A673 (cell line): ENCODE measurements around the gene VSIR. TPM values are rescaled to one million over a fixed set of nuclear protein-coding genes. Genes with fewer than 3 reads are reported as not detected.

Experiments
- BruUV-seq: library from RNA; stranded (reverse); fragments of 400-500 nt; replicated peaks from 2 replicates; lab custom pipeline; 2021; lab: Mats Ljungman, UMichigan
- CTCF ChIA-PET: fragments of 300-600 bp; sonication (Branson Sonifier 250); formaldehyde crosslinking; loops from one replicate; lab custom pipeline; 2022; ENCODE audit warnings: antibody characterized with exemption; lab: Charles Lee
- POLR2A ChIA-PET: fragments of 300-600 bp; sonication (Branson Sonifier 250); formaldehyde crosslinking; loops from one replicate; lab custom pipeline; 2022; ENCODE audit warnings: antibody characterized with exemption; ENCODE audit not compliant: low non-redundant PET; lab: Charles Lee
- DNase-seq: peaks from one replicate; pipeline ENCODE4 v3.0.0-alpha.2; 2015; ENCODE audit warnings: low spot score
- H3K27ac ChIP-seq: fragments of 200-600 bp; sonication (generic); 2 replicates; pipeline ENCODE4 v1.5.1; 2016; ENCODE audit warnings: mixed run types, low read depth, mild to moderate bottlenecking, mixed read lengths, antibody characterized with exemption, low read length; ENCODE audit not compliant: poor library complexity, severe bottlenecking
- H3K27me3 ChIP-seq: fragments of 200-600 bp; sonication (generic); replicated peaks from 2 replicates; pipeline ENCODE4 v1.6.1; 2017; ENCODE audit warnings: mixed run types, low read depth, mild to moderate bottlenecking, mixed read lengths, antibody characterized with exemption, low read length; ENCODE audit not compliant: insufficient read depth, poor library complexity
- H3K36me3 ChIP-seq: fragments of 200-600 bp; sonication (generic); 2 replicates; pipeline ENCODE4 v1.6.1; 2016; ENCODE audit warnings: mixed run types, mild to moderate bottlenecking, mixed read lengths, antibody characterized with exemption, low read length; ENCODE audit not compliant: insufficient read depth, poor library complexity, severe bottlenecking
- H3K4me1 ChIP-seq: fragments of 200-600 bp; sonication (generic); 2 replicates; pipeline ENCODE4 v1.6.1; 2017; ENCODE audit warnings: mixed run types, mild to moderate bottlenecking, mixed read lengths, antibody characterized with exemption, low read length; ENCODE audit not compliant: insufficient read depth, poor library complexity, severe bottlenecking
- H3K4me3 ChIP-seq: fragments of 200-600 bp; sonication (generic); 2 replicates; pipeline ENCODE4 v1.5.1; 2016; ENCODE audit warnings: low read depth, mixed run types, mild to moderate bottlenecking, mixed read lengths, low read length; ENCODE audit not compliant: poor library complexity, severe bottlenecking
- H3K9me3 ChIP-seq: fragments of 200-600 bp; sonication (generic); 2 replicates; pipeline ENCODE4 v1.6.1; 2016; ENCODE audit warnings: mixed run types, low read depth, mild to moderate bottlenecking, mixed read lengths, antibody characterized with exemption, low read length; ENCODE audit not compliant: poor library complexity, severe bottlenecking
- EZH2 ChIP-seq: fragments of 200-600 bp; sonication (generic); IDR thresholded peaks from 2 replicates; pipeline ENCODE4 v1.6.1; 2017; ENCODE audit warnings: borderline replicate concordance, low read depth, mild to moderate bottlenecking, mixed read lengths, antibody characterized with exemption, low read length; ENCODE audit not compliant: poor library complexity, severe bottlenecking
- intact Hi-C: fragments of 100-400 bp; cut with micrococcal nuclease; formaldehyde crosslinking; loops from one replicate; pipeline ENCODE4 v1.10.0; 2022; ENCODE audit not compliant: unreplicated experiment
- total RNA-seq: library from RNA; stranded (reverse); gene quantifications from 2 replicates; pipeline ENCODE4 v1.2.3, GENCODE V29; 2021
- TF ChIP-seq, protein P1 (sequence below): fragments of 300-800, 200-600 bp; sonication (generic); conservative IDR thresholded peaks from 2 replicates; pipeline ENCODE4 v1.5.1; 2017; ENCODE audit warnings: low read depth, mild to moderate bottlenecking, antibody characterized with exemption, low read length, moderate library complexity, mixed read lengths

The VSIR gene
- total RNA-seq, 1 experiment from 2014 or later: not detected

DNA sequence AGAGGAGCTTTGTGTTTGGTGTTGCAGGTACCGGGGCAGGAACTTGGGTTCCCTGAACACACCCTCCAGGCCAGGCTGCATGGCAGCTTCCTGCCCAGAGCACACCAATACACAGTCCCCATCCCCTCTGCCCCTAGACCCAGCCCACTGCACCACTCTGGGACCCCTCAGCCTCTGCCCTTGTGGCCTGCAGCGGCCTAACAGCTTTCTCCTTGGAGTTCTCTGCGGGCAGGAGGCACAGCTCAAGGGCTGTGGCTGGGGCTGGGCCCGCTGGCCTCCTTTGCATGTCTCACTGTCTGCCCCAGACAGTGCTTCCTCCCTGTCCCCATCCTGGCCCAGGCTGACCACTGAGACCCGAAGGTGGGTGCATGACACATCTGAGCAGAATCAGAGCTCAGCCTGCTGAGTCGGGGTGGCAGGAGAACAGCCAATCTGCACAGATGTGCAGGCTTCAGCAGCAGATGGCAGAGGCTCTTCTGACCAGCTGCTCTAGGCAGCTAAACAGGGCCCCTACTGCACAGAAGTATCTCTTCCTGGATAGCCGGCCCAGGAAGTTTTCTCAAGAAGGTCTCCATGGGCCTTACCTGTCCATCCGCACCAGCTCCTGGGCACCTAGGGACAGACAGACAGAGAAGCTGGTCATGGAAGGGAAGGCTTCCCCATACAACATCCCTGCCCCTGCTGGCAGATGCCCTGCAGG lies 20.8 kb downstream of the VSIR start:
- CTCF ChIA-PET: no interaction called here
- Histone ChIP-seq H3K4me1 (no peaks in the 10 kb centered on the region), H3K9me3 (no peaks in the 10 kb centered on the region), H3K36me3 (no peaks in the 10 kb centered on the region), H3K27me3 (no peaks in the 10 kb centered on the region), H3K4me3 (no peak overlapping the region), H3K27ac (no peak overlapping the region)
- DNase-seq: no peak
- intact Hi-C loops: no loop called here
- no TSS peak for BruUV-seq
- POLR2A ChIA-PET: no interaction called here
- TF ChIP-seq, protein P1, sequence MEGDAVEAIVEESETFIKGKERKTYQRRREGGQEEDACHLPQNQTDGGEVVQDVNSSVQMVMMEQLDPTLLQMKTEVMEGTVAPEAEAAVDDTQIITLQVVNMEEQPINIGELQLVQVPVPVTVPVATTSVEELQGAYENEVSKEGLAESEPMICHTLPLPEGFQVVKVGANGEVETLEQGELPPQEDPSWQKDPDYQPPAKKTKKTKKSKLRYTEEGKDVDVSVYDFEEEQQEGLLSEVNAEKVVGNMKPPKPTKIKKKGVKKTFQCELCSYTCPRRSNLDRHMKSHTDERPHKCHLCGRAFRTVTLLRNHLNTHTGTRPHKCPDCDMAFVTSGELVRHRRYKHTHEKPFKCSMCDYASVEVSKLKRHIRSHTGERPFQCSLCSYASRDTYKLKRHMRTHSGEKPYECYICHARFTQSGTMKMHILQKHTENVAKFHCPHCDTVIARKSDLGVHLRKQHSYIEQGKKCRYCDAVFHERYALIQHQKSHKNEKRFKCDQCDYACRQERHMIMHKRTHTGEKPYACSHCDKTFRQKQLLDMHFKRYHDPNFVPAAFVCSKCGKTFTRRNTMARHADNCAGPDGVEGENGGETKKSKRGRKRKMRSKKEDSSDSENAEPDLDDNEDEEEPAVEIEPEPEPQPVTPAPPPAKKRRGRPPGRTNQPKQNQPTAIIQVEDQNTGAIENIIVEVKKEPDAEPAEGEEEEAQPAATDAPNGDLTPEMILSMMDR: no peak
- TF ChIP-seq EZH2: no peak

DNA sequence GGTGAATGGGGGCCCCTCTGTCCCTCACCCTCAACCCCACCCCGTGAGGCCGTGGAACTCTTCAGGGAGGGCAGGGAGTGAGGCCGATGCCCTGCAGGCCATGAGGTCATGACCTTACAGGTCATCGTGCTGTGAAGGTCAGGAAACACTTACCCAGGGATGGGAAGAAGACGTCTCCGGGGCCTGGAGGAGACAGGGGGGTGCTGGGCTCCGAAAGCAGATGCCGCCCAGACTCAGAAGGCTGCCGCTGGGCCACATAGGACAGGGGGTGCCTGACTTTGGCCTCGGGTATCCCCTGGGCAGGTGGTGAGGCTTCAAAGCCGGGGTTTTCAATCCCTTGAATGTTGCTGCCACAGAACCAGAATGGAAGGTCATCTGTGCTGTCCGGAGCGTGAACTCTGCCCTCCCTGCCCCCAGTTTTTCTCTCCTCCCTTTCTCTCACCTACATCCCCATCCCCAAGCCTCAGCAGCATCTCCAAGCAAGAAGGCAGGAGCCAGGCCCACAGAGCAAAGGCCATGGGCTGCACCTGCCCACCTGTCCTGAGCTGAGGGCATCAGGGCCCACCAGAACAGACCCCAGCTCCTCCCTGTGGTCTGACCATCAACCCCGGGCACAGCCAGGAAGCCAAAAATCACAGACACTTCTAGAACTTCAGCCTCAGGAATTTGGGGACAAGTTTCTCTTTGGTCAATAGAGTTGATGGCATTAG lies 21.6 kb downstream of the VSIR start:
- TF ChIP-seq EZH2: no peak
- TF ChIP-seq, protein P1: no peak
- POLR2A ChIA-PET: no interaction called here
- CTCF ChIA-PET: no interaction called here
- H3K4me3 ChIP-seq: no peak overlapping the region
- H3K27ac ChIP-seq: no peak overlapping the region
- no peak for DNase-seq
- H3K36me3 ChIP-seq: no peaks in the 10 kb centered on the region
- no peaks in the 10 kb centered on the region for H3K9me3 ChIP-seq
- no peaks in the 10 kb centered on the region for H3K4me1 ChIP-seq
- intact Hi-C loops: no loop called here
- no TSS peak for BruUV-seq
- no peaks in the 10 kb centered on the region for H3K27me3 ChIP-seq

DNA sequence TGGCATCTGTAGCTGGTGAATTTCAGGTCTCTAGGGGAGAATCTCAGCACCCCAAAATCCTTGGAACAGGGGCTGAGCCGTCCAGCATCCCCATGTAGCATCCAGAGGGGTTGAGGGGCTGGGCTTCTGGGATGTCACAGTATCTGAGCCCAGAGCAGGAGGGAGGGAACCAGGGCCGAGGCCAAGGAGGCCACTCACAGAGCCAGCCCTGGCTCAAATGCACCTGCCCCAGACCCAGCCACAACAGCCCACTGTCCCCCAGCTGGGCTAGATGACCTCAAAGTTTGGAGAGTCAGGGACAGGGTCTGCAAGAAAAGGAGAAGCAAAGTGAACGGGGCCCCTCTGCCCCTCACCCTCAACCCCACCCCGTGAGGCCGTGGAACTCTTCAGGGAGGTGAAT lies 22.3 kb downstream of the VSIR start:
- BruUV-seq: no TSS peak
- Histone ChIP-seq H3K4me3 (no peak overlapping the region), H3K27me3 (no peaks in the 10 kb centered on the region), H3K36me3 (no peaks in the 10 kb centered on the region), H3K4me1 (no peaks in the 10 kb centered on the region), H3K9me3 (no peaks in the 10 kb centered on the region), H3K27ac (no peak overlapping the region)
- no peak for TF ChIP-seq EZH2
- TF ChIP-seq, protein P1: no peak
- CTCF ChIA-PET: no interaction called here
- no peak for DNase-seq
- intact Hi-C loops: no loop called here
- POLR2A ChIA-PET: no interaction called here
